ENCODE data around the gene HSPB2.

HSPB2 gene

GRCh38 chr11:111908639-111909305, 3.8 kb upstream of the HSPB2 start:
- TF ChIP-seq GATA3 (IDR thresholded peaks at IDR 0.05; ENCODE audit: low read depth, low read length) (no peak), GATA2 (IDR thresholded peaks at IDR 0.05; ENCODE audit: low read depth, low read length) (no peak)

GRCh38 chr11:111909378-111909777, 3.2 kb upstream of the HSPB2 start:
- TF ChIP-seq GATA2 (IDR thresholded peaks at IDR 0.05; ENCODE audit: low read depth, low read length) (no peak), GATA3 (IDR thresholded peaks at IDR 0.05; ENCODE audit: low read depth, low read length) (no peak)

GRCh38 chr11:111910676-111911562, 1.6 kb upstream of the HSPB2 start:
- TF ChIP-seq GATA2 (IDR thresholded peaks at IDR 0.05; ENCODE audit: low read depth, low read length) (no peak), GATA3 (IDR thresholded peaks at IDR 0.05; ENCODE audit: low read depth, low read length) (no peak)

- TF ChIP-seq GATA3 (IDR thresholded peaks at IDR 0.05; ENCODE audit: low read depth, low read length) (no peak), GATA2 (IDR thresholded peaks at IDR 0.05; ENCODE audit: low read depth, low read length) (no peak)
These were observed 752 bp upstream of the HSPB2 start, which contains the start of gene CRYAB for GRCh38 chr11:111911563-111912401. Gene CRYAB, minus strand, starts transcription at chr11:111911770. Its CDS starts 46 bp downstream, at chr11:111911724.

GRCh38 chr11:111913031-111913861, 712 bp downstream of the HSPB2 start:
- TF ChIP-seq GATA3 (IDR thresholded peaks at IDR 0.05; ENCODE audit: low read depth, low read length) (no peak), GATA2 (IDR thresholded peaks at IDR 0.05; ENCODE audit: low read depth, low read length) (no peak)

GRCh38 chr11:111913997-111914396, 1.5 kb downstream of the HSPB2 start:
- TF ChIP-seq GATA3 (IDR thresholded peaks at IDR 0.05; ENCODE audit: low read depth, low read length) (no peak), GATA2 (IDR thresholded peaks at IDR 0.05; ENCODE audit: low read depth, low read length) (no peak)

GRCh38 chr11:111916768-111917167, 4.2 kb downstream of the HSPB2 start:
- no peak for TF ChIP-seq GATA2 (IDR thresholded peaks at IDR 0.05; ENCODE audit: low read depth, low read length)
- TF ChIP-seq GATA3 (IDR thresholded peaks at IDR 0.05; ENCODE audit: low read depth, low read length) = no peak

GRCh38 chr11:111917312-111917711, 4.8 kb downstream of the HSPB2 start:
- TF ChIP-seq GATA3 (IDR thresholded peaks at IDR 0.05; ENCODE audit: low read depth, low read length) (no peak), GATA2 (IDR thresholded peaks at IDR 0.05; ENCODE audit: low read depth, low read length) (no peak)

GRCh38 chr11:111917788-111918187, 5.3 kb downstream of the HSPB2 start:
- no peak for TF ChIP-seq GATA3 (IDR thresholded peaks at IDR 0.05; ENCODE audit: low read depth, low read length)

- TF ChIP-seq GATA3 (IDR thresholded peaks at IDR 0.05; ENCODE audit: low read depth, low read length) (no peak), GATA2 (IDR thresholded peaks at IDR 0.05; ENCODE audit: low read depth, low read length) (no peak)
These were observed 6.1 kb downstream of the HSPB2 start, which contains the start of gene C11orf52 for GRCh38 chr11:111918390-111919256. Gene C11orf52, plus strand, starts transcription at chr11:111918913. Its CDS starts 60 bp downstream, at chr11:111918973.

- TF ChIP-seq GATA2 (IDR thresholded peaks at IDR 0.05; ENCODE audit: low read depth, low read length) = no peak
- TF ChIP-seq GATA3 (IDR thresholded peaks at IDR 0.05; ENCODE audit: low read depth, low read length) = no peak
These were observed 8.4 kb downstream of the HSPB2 start for GRCh38 chr11:111920908-111921307.

GRCh38 chr11:111921541-111922230, 9.2 kb downstream of the HSPB2 start:
- no peak for TF ChIP-seq GATA2 (IDR thresholded peaks at IDR 0.05; ENCODE audit: low read depth, low read length)
- no peak for TF ChIP-seq GATA3 (IDR thresholded peaks at IDR 0.05; ENCODE audit: low read depth, low read length)
